Activated naive CD4-positive, alpha-beta T cell (primary cell): Measurements from ENCODE around the gene CFAP90.
A peak's percentile ranks its signal among the peaks of the same experiment; 100 is the strongest.

Experiments
- DNase-seq, 4 experiments: peaks; one replicate each; lab custom pipeline; 2025; lab: John Stamatoyannopoulos, UW

The CFAP90 gene, protein sequence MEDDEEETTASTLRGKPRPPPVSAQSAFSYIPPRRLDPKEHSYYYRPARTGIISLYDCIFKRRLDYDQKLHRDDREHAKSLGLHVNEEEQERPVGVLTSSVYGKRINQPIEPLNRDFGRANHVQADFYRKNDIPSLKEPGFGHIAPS

DNA sequence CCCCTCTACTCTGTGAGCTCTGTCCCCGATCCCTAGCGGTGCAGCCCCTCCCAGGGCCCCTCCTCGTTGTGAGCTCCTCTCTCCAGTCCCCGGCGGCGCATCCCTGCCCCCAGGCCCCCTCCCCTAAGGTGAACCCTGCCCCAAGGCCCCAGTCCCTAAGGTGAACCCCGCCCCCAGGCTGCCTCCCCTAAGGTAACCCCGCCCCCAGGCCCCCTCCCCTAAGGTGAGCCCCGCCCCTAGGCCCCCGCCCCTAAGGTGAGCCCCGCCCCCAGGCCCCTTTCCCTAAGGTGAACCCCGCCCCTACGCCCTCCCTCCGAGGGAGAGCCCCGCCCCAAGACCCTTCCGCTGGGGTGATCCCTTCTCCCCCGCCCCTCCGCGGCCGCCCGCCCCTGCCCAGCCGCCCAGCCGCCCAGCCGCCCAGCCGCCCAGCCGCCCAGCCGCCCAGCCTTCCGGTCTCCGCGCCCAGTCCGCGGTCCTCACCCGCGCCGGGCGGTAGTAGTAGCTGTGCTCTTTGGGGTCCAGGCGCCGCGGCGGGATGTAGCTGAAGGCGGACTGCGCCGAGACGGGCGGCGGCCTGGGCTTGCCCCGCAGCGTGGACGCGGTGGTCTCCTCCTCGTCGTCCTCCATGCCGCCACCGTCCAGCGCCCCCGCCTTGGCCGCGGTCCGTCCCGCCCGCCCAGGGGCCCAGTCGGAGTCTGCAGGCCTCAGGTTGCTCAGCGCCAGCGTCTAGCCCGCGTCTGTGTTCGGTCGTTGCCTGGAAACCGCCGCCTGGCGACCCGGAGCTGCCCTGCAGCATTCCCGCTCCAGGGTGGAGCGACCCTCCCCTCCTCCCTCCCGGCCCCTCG lies at the start of gene CFAP90:
Gene CFAP90 (minus strand): TSS at position 739 of the 845 bp plus-strand sequence. CDS start 112 bp downstream, at position 627.
- peak in 2 of 4 experiments; percentile 14 to 36 for DNase-seq

DNA sequence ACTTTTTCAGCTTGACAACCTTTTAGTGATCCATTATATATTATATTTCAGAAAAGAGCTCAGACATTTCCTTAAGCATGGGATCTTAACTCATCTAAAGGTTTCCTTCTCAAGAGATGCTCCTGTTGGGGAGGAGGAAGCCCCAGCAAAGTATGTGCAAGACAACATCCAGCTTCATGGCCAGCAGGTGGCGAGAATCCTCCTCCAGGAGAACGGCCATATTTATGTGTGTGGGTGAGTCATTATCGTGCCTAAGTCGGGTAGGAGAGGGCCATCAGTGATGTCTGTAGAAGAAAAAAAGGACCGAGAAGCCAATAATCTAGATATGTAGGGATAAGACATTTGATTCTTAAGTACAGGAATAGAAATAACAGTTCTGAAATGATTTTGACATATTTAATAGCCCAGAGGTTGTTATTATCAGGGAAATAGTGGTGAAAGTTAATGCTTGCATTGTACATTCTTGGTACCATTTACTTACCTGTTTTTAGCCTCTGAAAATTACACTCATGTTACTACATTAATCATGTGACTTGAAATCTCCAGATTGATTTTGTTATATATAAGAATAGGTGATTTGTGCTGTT lies 46.2 kb upstream of the CFAP90 start:
- no peak for DNase-seq

DNA sequence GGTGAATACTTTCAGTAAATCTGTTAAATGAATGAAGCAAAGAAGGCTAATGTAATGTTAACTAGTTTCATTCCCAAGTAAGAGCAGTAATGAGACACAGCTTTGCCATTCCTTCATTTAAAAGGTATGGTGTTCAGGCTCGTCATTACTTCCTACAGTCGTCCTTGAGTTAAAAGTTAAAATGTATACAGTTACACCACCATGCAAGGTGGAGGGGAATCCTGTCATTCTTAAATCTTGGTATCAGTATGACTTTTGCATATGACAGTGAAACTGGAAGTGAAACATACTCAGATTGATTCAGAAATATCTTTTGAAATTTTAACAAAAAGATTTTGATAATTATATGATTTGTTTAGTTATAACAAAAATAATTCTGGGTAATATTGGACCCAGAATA lies 43.9 kb upstream of the CFAP90 start:
- DNase-seq: no peak

DNA sequence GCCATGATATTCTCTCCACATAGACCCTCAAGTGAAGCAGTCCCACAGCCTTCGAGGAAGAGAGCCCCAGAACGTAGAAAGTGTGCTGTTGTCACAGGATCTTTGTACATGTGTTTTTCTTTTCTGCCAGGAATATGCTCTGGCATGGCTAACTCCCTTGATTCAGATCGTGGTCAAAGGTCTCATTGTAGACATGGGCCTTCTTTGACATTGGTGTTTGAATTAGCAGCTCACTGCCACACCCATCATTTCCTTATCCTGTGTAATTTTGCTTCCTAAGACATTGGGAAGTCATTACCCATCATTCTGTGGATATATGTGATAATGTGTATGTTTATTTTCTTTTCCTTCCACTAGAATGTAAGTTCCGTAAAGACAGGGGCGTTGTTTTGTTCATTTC lies 43.5 kb upstream of the CFAP90 start:
- DNase-seq: no peak

DNA sequence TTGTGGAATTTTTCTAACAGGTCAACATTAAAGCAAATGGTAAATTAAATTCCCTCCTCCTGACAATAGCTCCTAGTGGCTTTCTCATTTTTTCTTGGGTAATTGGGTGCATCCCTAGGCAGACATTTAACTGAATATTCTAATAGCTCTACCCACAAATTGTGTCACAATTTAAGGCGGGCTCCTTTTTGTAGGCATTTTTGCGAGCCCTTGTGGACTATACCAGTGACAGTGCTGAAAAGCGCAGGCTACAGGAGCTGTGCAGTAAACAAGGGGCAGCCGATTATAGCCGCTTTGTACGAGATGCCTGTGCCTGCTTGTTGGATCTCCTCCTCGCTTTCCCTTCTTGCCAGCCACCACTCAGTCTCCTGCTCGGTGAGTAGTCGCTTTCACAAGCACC lies 38.0 kb upstream of the CFAP90 start:
- DNase-seq: no peak

DNA sequence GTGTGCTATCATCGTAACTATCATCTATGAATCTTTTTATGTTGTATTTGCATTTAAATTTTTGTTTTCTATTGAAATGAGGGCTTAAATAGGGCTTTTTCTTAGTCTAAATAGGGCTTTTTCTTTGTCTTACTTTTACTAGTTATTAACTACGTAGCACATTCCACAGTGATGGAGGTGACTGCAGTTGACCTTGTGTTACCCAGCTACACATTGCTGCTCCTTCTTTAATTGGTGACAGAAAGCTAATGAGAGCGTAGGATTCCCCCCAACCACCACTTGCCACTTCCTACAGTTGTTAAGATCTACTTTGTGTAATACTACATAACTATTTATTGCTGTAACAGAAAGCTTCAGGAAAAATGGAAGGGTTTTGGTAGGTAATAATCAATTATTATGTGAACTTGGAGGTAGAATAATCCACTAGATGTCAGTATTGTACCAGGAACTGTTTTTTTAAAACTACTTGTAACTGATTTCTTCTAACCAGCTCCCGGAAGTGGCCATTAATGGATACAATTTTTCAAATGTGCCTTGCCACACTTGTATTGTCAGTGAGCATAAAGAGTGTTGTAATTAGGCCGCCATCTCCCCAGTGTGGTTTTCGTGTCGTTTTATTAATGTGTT lies 36.0 kb upstream of the CFAP90 start:
- DNase-seq: no peak

DNA sequence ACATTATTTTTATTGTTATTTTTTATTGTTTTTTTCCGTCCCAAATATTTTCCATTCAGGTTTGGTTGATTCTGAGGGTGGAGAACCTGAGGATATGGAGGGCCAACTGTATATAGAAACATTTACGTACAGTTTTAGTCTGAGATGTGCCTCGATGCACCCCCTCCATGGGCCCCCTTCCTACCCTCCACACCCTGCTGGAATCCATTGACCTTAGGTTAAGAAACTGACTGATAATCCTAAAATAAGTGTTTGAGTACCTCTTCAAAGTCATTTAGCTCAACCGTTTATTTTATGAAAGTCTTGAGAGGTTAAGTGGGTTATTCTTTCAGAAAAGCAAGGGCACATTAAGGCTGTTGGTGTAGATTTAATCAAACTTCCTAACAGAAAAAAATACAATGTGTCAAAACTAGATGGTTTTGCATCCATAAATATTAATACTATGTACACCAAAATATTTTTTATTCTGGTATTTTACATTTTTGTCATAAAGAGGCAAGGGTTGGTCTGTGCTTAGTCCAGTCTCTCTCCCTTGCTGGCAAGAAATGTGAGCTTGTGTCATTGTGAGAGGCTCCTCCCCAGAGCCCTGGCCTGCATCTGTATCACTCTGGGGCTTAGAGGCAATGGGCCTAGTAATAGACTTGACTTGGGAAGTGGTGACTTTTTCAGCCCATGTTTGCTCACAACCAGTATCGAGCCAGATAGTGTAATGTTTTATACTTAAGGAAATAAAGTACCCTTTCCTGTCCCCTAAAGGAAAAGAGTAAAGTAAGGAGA lies 33.7 kb upstream of the CFAP90 start:
- no peak for DNase-seq

DNA sequence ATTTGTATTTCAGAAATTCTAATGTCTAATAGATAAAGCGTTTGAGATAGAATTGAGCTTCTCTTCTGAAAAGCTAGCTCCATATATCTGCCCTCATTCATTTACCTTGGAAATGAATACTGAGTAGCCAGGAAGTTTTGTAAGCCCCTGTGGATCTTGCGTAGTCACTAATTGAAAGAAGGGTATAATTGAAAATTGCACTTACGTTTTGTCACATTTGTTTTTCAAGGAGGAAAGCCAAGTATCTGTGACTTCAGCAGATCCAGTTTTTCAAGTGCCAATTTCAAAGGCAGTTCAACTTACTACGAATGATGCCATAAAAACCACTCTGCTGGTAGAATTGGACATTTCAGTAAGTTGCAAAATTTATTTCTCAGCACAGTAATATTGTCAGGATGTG lies 32.0 kb upstream of the CFAP90 start:
- DNase-seq: no peak

DNA sequence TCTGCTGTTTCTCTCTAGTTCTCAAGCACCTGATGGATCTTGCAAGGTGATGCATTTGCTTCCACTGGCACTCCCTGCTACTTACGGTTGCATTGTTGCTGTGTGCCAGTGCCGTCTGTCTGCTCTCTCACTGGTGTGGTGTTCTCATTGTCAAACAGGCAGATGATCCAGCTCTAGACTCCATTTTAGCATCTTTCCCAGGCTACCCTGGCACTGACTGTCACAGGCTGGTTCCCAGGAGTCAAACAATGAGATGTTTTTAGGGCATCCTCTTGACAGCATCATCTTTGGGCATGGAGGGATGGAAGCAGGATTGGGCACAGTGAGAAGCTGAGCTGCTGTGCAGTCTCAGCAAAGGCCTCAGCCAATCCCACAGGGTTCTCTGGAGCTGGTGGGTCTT lies 30.9 kb upstream of the CFAP90 start:
- no peak for DNase-seq

DNA sequence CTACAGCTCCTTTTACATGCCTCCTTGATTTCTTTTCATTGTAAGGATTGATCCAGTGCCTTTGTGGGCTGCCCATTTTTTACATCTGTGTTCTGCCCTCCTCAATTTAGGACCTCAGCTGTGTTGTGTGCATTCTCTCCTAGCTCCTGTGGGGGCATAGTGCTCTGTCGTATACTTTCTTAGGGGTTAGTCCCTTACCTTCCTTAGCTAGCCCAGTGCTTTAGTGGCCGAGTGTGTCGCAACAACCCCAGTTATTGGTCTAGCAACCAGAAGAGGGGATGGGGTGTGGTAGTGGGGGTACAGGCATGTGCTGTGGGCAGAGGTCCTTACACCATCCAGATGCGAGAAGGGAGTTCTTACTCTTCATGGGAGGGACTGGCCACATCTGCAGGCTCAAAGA lies 30.2 kb upstream of the CFAP90 start:
- DNase-seq: no peak

DNA sequence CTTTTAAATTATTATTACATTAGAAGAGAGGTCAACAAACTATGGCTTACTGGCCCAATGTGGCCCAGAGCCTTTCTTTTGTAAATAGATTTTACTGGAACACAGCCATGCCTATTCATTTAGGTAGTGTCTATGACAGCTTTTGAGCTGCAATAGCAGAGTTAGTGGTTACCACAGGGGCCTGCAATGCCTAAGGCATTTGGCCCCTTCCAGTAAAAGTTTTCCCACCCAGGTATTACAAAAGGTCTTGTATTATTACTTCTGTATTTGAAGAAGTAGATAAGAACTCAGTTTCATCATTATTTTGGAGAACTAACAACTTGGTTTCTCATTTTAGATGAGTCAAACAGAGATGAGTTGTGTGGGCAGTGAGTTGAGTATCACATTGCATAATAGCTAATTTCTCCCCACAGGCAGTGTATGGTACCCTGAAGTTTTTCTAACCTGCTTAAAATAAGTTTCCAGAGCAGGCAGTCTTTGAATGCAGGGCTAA lies 27.5 kb upstream of the CFAP90 start:
- DNase-seq: no peak

DNA sequence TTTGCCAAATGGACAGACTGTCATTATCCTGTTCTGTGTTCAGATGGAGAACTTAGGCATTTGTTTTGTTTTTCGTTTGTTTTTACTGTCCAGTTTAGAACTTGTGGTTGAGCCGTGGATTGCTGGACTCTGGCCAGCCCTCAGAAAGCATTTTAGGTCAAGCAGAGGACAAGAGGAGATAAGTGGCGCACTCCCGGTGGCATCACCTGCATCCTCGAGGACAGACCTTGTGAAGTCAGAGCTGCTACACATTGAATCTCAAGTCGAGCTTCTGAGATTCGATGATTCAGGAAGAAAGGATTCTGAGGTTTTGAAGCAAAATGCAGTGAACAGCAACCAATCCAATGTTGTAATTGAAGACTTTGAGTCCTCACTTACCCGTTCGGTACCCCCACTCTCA lies 26.9 kb upstream of the CFAP90 start:
- DNase-seq: no peak

DNA sequence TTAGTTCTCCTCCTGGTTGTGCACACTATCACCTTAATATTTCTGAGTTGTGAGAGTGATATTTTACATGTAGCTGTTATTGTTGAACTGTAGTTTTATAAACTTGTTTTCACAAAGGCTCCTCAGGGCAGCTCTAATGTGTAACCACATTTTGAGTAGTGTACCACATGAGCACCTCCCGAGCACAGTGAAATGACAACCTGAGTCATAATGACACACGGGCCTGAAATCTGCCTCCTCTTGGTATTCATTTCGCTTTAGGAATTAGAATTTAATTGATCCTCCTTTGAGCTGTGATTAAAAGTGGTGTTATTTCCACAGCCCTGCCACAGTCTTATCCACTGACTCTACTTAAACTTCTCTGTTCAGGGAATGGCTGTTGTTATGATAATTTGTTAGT lies 25.9 kb upstream of the CFAP90 start:
- no peak for DNase-seq

DNA sequence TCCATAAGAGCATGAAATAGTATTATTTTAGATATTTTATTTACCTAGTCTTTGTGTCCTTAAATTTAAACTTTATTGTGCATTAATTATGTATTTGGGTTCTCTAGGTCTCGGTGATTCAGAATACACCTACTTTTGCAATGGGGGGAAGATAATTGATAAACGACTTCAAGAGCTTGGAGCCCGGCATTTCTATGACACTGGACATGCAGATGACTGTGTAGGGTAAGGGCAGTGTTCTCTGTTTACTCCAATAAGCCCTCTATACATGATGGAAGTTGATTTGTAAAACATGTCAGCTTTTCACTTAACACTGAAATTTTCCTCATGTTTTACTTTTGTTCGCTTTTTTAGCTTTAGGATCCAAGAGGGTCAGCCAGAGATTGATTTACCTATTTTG lies 24.2 kb upstream of the CFAP90 start:
- DNase-seq: no peak

DNA sequence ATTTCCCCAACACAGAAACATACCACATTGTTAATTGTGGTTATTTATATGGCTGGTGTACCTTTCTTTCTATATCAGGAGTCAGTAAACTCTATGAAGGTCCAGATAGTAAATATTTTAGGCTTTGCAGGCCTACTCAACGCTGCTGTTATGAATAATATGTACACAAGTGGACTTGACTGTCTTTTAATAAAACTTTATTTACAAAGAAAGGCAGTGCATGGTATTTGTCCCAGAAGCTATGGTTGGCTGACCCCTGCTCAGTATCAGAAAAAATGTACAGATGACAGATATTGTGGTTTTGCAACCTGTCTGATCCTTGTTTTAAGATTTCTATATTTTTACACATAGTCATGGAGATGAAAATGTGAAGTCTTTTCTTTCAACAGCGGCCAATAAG lies 23.7 kb upstream of the CFAP90 start:
- no peak for DNase-seq

DNA sequence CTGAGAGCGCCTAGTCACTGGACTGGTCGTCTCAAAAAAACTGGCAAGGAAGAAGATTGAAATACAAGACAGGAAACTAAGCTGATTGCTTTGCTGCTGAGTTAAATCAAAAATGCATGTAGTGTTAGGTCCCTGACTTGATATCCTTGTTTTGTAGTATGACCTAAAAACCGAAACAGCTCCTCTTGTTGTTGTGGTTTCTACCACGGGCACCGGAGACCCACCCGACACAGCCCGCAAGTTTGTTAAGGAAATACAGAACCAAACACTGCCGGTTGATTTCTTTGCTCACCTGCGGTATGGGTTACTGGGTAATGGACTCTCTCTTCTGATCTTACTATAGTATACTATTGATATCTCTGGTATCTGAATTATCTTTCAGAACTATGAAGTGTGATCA lies 22.3 kb upstream of the CFAP90 start:
- no peak for DNase-seq

DNA sequence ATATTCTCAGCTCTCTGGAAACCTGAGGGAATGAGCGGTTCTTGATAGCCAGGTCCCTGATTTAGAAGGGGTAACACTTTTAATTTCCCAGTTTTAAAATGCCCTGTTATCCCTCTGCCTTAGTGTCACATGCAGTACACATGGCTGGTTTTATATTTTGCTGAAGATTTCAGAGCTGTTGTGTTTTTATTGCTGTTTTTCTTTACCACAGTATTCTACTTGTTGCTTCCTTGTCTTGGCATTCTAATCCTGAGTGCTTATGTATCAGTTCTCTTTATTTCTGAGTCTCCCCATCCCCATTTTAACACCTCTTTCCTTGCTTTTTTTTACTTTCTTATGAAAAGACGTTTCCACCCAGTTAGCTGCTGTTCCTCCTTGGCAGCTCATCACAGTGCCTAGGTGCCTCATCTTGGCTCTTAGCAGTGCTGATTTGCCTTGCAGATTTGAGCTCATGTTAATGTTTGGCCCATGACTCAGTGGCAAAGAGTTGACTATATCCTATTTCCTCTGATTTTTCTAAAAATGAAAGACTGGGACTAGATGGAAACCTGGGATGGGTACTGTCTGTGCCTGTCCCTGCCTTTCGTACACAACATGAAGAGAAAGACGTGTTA lies 21.7 kb upstream of the CFAP90 start:
- no peak for DNase-seq

DNA sequence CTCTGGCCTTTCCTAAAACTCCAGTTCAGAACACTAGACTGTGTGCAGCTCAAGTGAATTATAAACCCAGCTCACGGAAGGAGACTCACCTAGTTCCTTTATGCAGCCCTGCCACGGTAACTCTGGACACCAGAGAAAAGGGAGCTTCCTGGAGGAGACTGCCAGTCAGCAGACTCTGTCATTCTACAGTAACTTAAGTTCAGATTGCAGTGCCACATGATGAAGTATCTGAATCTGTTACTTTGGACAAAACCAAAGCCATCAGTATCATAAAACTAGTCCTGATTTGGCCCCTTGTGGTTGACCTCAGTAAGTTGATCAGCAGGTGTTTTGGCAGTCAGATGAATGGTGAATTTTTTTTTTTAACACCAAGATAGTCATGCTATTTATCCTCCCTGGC lies 20.7 kb upstream of the CFAP90 start:
- no peak for DNase-seq

DNA sequence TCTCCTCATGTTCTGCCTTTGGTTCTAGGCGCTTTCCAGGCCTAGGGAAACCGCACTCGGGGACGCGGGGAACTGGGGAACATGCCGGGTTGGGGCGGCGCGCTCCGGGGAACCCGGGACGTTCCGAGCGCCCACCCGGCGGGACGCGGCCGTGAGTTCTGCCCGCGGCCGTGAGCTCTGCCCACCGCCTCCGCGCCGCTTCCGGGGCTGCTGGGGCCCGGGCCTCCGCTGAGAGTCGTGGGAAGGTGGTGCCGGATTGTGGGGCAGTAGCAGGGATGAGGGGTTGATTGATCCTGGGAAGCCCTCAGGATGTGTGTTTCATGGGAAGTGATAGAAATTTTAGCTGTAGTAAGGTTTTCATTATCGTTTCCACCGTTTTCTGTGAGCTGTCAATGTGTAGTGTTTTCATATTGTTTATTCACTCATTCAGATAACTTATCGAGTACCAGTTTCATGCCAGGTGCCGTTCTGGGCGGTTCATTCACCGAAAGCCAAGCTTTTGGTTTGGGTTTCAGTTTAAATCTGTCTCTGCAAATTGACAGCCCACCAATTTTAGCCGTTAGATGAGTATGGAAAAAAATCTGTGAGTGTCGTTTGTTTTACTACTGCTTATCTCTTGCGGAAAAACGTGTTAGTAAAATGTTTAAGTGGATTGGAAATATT lies 18.7 kb upstream of the CFAP90 start:
- DNase-seq: peak in 1 of 4 experiments; percentile 17

DNA sequence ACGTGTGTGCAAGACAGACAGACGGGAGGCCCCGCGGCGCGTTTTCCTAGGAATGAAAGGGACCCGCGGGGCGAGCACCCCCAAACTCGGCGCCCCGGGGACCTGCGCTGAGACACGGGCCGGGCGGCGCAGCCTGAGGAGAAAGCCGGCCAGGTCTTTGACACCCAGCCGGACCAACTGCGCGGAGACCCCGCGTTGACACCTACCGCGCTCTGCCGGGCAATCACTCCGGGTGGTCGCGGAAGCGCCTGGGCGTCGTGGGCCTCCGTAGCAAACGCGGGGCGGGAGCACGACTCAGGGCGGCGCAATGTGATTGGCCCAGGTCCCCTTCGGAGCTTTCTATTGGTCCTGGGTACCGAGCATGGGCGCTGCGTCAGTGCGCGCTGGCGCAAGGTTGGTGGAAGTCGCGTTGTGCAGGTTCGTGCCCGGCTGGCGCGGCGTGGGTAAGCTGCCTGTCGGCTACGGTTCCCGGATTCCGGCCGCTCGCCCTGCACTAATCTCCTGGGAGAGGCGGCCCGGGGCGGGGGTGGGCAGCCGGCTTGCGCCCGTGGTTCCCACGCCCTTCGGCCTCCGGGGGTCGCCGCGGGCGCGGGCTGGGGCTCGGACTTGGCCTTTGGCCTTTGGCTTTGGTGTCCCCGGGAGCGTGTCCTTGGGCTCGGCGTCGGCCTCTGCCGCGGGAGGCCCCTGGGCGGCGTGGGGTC lies 18.0 kb upstream of the CFAP90 start, which contains the start of the genes FASTKD3 and MTRR:
Gene FASTKD3 (minus strand): TSS at position 259 of the 701 bp plus-strand sequence. CDS start 948 bp downstream, outside the sequence.
Gene MTRR (plus strand): TSS at position 376 of the 701 bp plus-strand sequence. CDS start 1,647 bp downstream, outside the sequence.
- DNase-seq: peak; percentile 63 to 81 (median 74)
